Pulmonary artery endothelial cell (primary cell): Measurements from ENCODE around the gene GTPBP1. TPM values are rescaled to one million over a fixed set of nuclear protein-coding genes. Genes with fewer than 3 reads are reported as not detected.

Experiments used
- DNase-seq: peaks from one replicate; pipeline ENCODE4 v3.0.0-alpha.2; 2011; ENCODE audit warnings: low read depth, low spot score
- total RNA-seq: library from RNA; depleted of rRNA; stranded (reverse); fragments of >200 nt; gene quantifications from 2 replicates; pipeline ENCODE4 v1.2.3, GENCODE V29; 2014

GTPBP1 gene
- total RNA-seq, 1 donor from 2014 or later: 26.4 TPM

DNA sequence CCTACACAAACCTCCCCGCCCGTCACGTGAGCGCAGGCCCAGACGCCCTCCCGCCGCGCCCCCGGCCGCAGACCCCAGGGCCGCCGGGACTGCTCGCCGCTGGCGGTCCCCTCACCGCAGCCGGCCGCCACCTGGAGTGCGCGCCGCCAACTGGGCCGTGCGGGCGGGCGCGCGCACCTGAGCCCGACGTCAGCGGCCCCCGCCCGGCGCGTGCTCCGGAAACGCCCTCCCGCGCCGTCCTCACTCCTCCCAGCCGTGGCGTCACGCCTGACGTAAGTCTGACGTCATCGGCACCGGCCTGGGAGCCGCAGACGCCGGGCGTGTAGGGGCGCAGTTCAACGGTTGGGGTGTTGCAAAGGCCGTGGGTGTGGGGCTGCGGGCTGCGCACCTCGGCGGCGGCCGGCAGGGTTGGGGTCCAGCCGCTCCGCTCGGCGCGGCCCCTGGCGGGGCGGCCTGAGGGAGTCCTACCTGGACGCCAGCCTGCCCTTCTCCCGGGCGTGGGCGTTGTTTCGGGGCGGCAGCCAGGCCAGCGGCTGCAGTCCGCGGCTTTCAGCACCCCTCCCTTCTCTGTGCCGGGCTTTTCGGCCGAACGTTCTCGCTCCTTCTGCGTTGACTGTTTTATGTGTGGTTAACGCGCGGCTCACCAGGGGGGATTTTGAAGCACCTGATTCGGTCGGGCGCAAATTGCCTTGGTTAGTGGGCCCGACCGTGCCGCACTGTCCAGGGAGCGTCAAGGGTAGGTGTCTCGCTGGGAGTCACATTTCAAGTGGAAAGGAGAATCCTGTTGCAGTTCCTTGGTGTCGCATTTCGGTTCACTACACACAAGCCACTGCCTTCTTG lies 4.7 kb upstream of the GTPBP1 start, which contains the start of gene JOSD1:
Gene JOSD1, minus strand, starts transcription at position 155 of the 840 bp plus-strand sequence. CDS start 956 bp downstream, outside the sequence.
- DNase-seq: peak; percentile 67

DNA sequence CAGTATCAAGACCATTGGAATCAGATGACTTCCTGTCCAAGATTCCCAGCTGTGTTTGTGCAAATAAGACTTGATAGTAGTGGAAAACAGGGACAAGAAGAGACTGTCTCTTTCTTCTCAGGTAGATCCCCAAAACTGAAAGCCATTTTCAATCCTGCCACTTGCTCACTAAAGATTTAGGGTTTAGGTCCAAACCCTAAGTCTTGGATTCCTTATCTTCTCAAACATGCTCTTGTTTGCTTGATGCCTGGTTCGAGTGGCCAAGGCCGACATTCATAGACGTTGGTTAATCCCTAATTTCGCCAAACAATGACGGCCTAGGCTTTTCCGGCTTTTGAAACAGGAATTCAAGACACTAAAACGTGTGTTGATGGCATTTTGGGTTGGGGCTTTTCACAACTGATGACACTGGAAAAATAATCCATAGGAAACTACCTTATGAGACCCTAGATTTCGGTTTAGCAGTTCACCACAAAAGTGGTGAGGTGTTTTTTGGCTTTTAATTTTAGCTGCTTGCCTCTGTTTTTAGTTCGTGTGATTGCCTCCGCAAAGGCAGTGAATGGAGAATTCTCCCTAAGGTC lies 1.0 kb upstream of the GTPBP1 start:
- DNase-seq: no peak

DNA sequence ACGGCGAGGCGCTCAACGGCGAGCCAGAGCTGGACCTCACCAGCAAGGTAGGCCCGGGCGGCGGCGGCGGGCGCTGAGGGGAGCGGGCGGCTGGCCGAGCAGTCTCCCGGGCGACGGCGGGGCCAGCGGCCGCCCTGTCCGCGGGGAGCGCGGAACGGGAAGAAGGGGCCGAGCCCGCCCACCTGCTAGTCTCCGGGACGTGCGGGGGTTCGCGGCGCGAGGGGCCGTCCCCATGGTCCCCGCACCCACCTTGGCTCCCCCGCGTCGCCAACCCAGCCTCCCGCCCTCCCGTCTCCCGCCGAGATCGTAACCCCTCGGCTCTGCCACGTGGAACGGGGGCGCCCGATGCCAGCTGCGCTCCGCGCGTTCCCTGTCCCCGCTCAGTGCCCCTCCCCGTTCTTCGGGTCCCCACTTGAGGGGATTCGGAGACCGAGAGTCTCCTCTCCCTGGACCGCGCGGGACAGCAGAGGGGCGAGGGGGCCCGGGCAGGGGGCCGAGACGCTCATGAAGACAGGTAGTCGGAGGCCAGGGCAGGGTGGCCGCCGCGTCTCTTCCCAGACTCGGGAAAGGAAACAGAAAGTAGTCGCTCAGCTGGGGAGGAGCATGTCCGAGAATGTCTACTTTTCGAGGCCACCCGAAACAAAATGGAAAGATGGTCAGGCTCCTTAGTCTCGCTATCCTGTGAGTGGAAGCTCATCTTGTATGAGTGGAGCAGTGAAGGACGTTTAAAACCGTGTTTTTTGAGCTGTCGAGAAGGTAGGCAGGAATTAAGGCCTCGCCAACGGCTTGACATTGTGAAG lies 557 bp downstream of the GTPBP1 start:
- no peak for DNase-seq

DNA sequence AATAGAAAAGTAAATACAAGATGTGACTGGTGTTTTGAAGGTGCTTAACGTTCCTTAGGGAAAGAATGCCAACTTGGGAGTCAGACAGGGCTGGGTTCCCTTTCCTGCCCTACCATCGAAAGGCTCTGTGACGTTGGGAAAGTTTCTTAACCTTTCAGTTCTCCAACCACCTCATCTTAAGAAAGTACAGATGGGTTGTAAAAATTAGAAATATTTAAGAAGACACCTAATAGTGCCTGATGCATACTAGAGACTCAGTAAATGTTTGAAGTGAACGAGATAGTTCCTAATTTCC lies 1.1 kb downstream of the GTPBP1 start:
- no peak for DNase-seq

DNA sequence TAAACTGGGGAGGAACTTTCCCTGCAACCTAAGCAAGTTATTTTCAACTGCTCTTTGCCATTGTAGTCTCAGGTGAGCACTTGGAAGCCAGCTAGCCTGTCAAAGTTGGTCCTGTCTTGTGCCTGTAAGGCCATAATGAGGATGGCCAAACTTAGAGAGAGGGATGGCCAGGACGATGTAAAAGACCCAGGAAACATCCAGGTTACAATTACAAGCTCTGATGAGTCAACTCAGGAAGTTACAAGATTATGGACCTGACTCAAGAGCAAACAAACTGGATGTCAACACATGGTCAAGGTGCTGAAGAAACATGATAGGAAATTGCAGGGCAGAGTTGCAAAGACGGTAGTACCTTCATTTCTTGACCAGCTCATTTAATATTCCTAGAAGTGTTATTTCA lies 1.6 kb downstream of the GTPBP1 start:
- no peak for DNase-seq

DNA sequence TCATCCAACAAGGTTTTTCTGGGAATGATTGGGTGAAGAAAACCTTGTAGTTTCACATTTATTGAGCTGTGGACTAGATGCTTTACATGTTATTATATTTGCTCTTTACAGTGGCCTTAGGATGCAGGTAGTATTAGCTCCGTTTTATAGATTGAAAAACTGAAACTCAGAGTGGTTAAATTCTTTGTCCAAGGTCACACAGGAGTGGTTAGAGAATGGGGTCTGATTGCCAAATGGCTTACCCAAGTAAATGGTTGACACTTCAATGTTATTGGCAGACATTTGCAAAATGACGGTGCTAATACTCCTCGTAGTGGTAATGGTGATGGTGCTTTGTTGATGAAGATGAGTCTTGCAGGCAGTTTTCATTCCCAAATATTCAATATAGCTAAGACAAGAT lies 2.2 kb downstream of the GTPBP1 start:
- DNase-seq: no peak

DNA sequence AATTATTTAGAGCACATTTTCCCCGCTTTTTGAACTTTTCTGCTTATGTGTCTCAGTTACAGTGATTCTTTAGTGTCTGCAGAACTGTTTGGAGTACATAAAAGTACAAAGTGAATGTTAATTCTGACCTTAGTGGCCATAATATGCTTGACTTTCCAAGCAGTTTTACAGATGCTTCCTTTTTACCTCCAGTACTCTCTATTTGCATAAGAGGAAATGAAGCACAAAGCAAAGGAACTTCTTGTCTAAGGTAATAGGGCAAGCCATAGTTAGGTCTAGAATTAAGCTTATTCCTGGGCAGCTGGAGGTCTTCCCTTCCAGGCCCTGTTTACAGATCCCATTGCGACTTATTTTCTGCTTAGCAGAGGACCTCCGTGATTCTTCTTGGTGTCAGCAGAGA lies 3.6 kb downstream of the GTPBP1 start:
- DNase-seq: no peak

DNA sequence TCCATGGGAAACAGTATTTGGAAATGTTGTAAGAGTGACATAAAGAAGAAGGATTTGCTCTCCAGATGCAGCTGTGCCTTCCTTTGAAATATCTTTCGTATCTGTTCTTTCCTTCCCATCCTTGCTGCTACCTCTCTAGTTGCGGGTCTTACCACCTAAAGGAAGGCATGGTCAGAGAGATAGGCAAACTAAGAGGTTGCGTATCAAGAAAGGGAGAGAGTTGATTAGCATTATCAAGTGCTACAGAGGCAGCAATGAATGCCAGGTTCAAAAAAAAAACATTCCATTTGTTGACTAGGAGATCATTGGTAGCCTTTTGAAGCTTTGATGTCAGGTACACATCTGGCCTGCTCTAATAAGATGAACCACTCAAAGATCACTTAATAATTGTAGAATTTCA lies 4.6 kb downstream of the GTPBP1 start:
- no peak for DNase-seq

DNA sequence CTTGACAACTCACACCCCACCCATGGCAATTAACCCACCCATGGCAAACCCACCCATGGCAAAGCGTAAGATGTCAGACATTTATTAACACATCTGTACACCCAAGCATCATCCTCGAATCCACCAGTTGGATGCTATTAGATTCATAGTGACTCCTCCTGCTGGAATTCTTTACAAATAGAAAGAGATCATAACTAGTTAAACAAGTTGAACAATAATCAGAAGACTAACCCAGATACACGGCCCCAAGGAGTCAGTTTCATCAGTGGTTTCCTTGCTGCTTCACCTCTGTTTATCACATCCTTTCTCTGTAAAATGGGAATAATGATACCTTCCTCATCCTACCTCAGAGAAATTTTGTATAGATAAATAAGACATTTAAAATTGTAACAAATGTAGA lies 5.1 kb downstream of the GTPBP1 start:
- no peak for DNase-seq

DNA sequence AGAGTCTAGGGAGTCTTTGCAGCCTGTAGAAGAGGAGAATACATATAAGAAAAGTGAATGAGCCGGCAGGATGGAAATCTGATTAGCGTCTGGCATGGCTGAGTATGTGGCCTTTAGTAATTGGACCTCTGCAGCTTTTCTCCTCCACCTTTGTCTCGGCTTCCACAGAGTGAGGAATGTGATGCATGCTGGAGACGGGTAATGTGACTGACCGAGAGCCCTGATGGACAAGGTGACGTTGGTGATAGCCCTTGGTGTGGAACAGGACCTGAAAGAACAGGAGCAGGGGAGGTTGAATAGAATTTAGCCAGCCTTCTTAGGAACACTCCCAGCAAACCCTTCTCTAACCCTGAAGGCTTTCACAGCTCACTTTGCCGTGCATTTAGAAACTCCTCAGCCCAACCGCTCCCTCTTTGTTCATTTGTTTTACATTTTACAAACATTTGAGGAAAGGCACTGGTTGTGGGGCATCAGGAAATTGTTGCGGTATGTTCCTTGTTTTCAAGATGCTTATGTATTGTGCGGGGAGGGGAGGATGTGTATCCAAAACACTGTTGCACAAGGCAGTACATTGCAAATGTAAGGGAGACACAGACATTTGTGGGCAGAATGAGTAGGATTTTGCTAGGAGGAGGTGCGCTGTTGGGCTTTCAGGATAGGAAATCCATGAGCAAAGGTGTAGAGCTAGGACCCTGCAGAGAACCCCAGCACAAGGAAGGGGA lies 6.9 kb downstream of the GTPBP1 start:
- DNase-seq: no peak

DNA sequence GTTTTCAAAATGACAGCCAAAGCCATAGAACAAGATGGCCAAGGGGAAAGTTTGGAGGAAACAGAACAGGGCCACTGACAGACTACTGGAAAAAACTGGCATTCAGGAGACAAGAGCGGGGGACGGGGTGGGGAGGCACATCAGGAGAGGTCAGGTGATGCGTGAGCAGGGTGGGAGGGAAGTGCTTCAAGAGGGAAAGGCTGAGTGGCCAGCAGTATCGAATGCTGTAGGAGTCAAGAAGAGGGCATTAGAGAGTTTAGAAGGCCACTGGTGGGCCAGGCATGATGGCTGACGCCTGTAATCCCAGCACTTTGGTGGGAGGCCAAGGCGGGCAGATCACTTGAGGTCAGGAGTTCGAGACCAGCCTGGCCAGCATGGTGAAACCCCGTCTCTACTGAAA lies 8.2 kb downstream of the GTPBP1 start:
- no peak for DNase-seq

DNA sequence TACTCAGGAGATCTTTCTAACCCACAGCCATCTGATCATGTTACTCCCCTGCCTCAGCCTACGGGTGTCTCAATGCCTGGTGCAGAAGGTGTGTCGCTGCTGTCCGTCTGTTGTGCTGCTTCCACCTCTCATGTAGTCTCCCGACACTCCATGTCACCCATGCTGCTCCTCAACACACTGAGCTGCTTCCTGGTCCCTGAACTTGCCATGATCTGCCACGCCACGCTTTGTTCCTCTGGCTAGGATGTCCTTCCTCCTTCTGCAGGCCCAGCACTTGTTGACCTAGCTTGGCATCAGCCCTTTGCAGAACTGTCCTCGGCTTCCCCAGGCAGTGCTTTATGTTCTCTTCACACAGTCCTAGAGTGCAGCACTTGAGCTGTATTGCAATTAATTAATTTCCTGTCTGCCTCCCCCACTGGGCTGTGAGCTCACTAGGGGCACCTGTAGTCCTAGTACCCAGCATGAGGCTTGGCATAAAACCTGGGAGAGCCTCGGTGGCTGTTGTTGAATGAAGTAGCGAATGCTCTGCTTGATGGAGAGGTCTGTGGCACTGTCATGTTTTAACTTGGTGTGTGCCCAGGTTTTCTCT lies 9.5 kb downstream of the GTPBP1 start:
- DNase-seq: no peak

DNA sequence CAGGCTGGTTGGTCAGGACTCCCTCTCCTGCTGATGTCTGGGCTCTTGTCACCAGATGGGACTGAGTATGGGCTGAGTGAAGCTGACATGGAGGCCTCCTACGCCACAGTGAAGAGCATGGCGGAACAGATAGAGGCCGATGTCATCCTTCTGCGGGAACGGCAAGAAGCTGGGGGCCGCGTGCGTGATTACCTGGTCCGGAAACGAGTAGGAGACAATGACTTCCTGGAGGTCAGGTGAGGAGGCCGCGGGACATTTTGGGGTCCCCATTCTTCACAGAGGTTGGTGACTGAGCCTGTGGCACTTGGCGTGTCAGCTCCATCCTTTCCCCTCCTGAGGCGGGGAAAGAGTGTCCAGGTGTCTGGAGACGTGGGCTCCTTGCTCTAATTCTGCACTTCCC lies 10.1 kb downstream of the GTPBP1 start:
- no peak for DNase-seq

DNA sequence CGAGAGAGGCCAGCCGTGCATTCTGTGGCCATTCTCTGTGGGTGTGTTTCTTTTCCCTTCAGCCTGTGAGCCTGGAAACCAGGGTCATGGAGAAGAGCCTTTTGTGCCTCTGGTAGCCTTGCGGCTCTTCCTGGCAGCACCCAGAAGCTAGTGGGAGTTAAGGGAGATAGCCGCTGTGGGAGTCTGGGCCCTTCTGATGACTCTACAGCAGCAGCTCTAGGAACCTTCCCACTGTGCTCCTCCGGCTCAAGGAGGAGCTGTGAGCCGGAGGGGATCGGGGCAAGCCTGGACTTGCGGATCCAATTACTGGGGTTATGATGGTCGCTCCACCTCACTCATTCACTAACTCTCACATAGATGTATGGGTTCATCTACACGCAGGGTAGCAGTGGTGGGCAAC lies 10.5 kb downstream of the GTPBP1 start:
- no peak for DNase-seq

DNA sequence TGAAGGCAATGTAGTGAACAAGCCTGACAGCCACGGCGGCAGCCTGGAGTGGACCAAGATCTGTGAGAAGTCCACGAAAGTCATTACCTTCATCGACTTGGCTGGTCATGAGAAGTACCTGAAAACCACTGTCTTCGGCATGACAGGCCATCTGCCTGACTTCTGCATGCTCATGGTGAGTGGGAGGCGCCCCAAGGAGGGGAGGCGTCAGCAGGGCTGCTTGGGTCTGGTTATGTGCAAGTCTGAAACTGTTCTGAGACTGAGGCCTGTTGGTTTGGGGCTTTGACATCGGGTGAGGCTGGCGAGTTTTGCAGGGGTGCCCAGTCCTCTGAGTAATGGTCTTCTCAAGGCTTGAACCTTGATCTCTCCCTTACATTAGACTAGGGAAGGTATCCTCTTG lies 11.1 kb downstream of the GTPBP1 start:
- no peak for DNase-seq

DNA sequence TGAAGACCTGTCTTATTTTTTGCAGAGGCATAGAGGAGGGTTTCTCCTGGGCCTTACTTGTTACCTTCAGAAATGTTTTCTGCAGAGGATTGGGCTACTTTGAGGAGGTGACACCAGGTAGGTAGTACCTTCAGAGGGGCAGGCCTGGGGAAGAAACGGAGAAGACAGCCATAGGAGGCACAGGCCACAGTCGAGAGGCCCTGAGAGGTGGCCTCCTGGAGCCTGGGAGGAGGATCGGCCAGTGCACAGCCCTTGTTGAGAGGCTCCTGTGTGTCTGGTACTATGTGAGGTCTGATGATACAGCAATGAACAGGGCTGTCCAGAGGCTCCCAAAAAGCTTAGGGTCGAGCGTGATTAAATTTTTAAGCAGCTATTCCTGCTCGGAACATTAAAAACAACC lies 11.5 kb downstream of the GTPBP1 start:
- DNase-seq: no peak

DNA sequence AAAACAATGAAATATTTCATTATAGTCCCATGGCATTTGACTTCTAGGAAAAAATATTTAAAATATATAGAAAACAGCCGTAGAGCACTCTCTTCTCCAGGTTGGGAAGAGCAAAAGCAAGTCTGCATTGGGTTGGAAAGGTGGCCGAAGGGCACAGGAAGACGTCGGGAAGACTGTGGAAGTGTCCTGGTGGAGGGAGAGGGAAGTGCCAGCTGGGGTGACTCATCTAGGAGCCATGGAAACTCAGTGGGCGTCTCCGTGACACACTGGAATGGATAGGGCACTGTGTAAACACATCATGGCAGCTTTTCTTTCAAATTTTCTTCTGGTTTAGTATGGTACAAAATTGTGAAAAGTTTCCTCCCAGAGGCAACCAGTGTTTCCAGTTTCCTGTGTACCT lies 12.7 kb downstream of the GTPBP1 start:
- peak; percentile 51 for DNase-seq

DNA sequence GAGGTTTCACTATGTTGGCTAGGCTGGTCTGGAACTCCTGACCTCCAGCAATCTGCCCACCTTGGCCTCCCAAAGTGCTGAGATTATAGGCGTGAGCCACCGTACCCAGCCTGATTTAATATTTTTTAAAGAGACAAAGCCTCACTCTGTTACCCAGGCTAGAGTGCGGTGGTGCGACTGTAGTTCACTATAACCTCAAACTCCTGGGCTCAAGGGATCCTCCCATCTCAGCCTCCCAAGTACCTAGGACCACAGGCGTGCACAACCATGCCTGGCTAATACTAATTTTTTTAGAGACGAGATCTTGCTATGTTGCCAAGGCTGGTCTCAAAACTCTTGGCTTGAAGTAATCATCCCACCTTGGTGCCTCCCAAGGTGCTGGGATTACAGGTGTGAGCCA lies 13.5 kb downstream of the GTPBP1 start:
- DNase-seq: no peak

DNA sequence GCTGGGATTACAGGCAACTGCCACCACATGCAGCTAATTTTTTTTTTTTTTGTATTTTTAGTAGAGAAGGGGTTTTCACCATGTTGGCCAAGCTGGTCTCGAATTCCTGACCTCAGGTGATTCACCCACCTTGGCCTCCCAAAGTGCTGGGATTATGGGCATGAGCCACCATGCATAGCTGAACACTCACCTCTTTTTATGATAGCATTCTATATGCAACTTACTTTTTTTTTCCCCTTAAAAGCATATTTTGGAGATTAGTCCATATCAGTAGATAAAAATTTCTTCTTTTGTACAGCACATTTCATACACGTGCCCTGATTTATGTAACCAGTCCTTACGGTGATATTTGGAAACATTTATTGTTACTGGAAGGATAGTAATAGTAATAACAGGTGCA lies 14.6 kb downstream of the GTPBP1 start:
- DNase-seq: no peak

DNA sequence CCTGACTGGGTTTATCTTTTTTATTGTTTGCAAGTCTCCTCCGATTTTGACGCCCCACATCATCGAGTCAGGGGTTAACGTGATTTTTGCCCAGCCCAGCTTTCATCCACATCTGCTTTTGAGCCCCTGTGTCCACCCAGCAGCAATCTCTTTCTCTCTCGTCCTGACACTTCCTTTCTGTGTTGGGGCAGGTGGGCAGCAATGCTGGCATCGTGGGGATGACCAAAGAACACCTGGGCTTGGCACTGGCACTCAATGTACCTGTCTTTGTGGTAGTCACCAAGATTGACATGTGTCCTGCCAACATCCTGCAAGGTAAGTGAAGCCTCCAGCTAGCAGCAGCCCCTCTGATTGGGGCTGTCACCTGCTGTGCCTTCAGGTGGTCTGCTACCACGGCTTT lies 15.8 kb downstream of the GTPBP1 start:
- DNase-seq: no peak

DNA sequence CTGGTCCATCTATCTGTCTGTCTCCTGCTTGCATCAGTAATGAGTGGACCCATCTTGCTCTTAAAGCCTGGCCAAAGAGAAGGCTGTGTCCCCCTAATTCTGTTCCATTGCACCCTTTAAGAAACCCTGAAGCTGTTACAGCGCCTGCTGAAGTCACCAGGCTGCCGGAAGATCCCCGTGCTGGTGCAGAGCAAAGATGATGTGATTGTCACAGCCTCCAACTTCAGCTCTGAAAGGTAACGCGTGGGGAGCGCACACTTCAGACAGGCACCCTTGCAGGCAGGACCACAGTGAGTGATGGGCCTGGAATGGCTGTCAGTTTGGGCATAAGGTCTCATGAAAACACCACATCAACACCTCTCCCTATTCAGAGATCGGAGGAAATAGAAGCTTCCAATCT lies 18.4 kb downstream of the GTPBP1 start:
- DNase-seq: no peak
